NCI-H187 treated with DMSO at 0.1 percent for 48 hours (cell line): ENCODE measurements around the gene PROP1.
A peak's percentile ranks its signal among the peaks of the same experiment; 100 is the strongest.
"Not testable (repeated sequence)": the region's sequence is repeated elsewhere in the genome, so short reads cannot be mapped to it uniquely, and the experiment has no call there.

Experiments used
- DNase-seq: peaks from one replicate; lab custom pipeline; 2025; lab: John Stamatoyannopoulos, UW

Gene PROP1

DNA sequence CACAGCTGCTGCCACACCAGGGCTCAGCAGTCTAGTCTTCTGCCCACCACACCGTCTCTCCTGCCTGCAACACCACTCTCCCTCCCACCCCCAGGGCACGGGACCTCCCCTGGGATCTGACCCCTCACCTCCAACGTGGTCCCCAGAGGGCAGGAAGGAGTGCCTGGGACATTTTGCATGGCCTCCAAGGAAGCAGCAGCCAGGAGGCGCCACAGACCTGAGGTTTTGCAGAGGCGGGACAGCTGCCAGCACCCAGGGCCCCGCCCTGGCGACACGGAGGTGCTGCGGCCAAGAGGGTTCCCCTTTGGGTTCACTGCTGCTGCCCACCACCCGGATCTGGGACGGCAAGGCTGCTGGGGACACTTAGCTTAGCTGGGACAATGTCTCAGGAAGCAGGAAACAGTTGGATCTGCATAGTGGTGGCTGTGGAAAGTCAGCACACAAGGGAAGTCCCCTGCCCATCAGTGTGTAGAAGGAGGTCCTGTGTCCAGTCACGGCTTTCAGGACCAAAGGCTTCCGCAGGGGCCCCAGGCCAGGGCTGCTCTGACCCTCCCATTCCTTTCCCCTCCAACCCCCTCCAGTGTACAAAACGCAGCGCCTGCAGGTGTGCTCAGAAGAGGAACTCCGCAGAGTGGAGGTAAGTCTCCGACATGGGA is 13.8 kb downstream of the PROP1 start:
- no peak for DNase-seq

DNA sequence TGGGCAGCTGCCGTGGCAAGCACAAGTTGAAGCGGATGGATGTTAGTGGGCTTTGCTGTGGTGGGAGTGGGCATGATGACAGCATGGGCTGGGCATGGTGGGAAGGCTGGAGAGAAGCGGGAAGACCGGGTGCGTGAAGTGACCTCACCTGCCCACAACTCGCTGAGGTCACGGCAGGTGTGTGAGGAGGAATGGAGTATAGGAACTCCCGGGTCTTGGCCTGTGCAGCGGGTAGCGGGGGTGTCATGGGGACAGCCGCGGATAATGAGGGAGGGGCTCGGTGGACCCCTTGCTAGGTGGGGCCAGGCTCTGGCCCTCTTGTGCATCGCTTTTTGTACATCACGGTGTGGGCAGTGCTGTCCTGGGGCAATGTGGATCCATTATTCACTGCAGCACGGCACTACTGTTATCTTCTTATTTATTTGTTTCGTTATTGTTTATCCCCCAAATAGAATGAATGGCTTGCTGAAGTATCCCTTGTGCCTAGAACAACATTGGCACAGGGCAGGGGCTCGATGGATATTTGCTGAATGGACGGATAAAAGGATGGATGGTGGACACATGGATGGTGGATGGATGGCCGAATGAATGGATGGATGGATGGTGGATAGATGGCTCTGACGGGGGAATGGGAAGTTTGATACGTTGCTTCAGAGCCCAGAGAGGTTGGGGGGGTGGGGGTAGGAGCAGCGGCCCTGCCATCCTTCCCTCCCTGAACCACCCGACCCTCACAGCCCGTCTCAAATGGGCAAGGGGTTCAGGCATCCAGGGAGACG is 14.6 kb downstream of the PROP1 start:
- no peak for DNase-seq

- DNase-seq: no peak
Measured at GRCh38 chr5:177980743-177981151, 15.3 kb downstream of the PROP1 start.

DNA sequence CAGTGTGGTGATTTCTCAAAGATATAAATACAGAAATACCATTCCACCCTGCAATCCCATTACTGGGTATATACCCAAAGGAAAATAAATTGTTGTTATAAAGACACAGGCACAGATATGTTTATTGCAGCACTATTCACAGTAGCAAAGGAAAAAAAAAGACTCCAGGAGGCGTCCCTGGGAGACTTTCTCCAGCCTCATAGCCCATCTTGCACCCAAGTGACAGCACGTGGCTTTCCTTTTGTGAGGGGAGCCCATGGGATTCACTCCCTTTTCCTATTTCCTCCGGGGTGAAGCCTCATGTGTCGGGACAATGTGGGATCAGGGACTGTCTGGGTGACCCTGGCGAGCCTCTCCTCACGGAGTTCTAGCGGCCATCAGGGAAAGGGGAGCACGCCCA is 18.4 kb downstream of the PROP1 start:
- DNase-seq: not testable (repeated sequence)

- DNase-seq: no peak
Measured at GRCh38 chr5:177973066-177973635, 22.9 kb downstream of the PROP1 start.

DNA sequence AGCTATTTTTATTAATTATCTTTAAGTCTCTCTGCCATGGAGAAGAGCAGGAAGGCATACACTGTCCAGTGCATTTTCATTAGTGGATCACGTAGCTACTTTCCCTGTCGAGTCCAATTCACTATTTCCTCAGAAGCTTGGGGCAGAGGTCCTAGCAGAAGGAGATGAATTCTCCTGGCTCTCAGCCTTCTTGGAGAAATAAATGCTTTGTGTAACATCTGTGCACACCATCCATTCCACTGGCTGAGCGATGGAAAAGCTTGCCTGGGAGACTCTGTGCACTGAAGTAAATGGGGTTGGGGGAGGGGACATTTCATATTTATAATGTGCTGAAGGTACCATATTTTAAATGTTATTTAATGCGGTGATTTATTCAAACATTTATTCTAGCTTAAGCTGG is 23.4 kb downstream of the PROP1 start:
- no peak for DNase-seq

- DNase-seq: not testable (repeated sequence)
Measured at GRCh38 chr5:177972014-177972413, 24.0 kb downstream of the PROP1 start.

GRCh38 chr5:177968661-177969211 is 27.3 kb downstream of the PROP1 start:
- no peak for DNase-seq

DNA sequence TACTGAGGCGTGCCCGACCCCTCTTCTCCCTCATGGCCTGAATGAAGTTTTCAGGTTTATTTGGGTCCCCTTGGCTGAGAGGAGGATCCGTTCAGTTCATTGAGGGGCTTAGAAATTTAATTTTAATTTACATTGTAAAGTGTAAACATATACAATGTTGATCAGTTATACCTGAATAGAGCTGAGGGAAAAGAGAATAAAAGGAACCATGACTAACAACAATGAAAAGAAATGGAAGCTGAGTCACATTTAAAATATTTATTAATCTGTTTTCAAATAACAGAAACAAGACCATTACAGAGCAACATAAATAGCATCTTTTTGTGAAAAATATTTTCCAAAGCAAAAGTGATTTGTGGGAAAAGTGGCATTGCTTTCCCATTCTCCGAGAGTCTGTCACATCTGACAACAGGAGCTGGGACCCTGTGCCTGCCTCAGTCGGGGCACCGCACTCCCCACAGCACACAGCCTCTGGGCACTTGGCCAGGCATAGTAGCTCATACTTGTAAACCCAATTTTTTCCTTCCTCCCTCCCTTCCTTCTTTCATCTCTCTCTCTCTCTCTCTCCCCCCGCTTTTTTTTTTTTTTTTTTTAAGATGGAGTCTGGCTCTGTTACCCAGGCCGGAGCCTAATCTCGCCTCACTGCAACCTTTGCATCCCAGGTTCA is 28.7 kb downstream of the PROP1 start:
- DNase-seq: no peak

DNA sequence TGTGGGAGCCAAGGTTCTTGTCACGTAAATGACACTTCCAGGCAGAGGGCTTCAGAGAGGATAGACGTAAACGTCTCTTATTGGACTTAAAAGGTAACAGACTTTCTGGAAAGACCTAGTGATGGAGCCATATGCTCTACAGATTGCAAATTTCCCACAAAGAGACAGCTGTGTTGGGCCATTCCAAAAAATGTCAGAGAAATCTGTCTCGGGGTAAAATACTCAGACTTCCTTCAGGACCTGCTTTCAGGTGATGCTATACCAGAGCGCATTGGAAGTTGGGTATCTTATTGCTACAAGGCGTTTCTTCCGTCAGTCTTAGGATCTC is 29.2 kb downstream of the PROP1 start:
- no peak for DNase-seq

DNA sequence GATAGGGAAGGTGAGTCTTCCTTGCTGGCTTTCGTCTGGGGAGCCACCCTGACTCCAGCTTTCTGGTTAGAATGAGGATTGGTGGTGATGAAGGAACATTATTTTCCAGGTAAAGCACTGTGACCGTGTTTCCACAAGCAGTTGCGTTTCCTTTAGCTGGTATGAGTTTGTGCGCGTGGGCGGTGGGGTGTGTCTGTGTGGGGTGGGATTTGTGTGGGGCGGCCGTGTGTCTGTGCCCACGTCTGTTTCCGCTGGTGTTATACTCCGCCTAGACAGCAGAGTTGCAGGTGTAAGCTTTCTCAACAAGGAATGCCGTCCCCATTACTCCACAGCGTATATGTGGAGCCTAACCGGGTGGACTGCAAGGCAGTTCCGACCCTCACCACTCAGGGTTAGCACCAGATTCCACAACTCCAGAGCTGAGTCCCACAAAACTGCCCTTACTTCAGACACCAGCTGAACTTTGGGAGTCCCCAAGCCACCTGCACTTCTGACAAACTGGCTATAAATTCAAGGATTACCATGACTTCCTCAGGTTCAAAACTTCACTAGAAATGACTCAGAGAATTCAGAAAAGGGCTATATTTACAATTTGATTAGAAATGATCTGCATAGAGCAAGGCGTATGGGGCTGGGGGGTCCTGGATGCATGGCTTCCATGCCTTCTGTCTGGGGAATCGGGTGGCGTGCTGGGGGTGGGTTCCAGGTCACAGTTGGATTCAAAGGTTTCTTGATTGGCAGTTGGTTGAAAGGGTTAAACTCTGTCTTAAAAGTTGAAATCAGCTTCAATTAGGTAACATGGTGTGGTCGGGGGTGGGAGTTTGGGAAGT is 29.8 kb downstream of the PROP1 start:
- no peak for DNase-seq

DNA sequence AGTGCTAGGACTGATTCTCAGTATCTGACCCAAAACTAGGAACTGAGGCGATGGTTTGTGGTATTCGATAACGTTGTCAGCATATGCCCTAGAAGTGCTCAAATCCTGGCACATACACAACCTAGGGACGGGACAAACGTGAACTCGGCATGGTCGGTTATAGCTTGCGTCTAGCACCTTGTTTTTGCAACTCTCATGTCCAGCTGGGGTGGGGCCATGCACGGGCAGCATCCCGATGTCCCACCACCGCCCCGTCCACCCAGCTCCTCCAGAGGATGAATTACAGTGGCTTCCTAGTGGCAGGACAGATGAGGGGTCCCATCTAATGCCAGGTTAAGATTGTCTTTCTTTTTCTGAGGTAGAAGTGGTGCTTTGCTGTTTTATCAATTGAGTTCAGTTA is 31.6 kb downstream of the PROP1 start:
- no peak for DNase-seq

DNA sequence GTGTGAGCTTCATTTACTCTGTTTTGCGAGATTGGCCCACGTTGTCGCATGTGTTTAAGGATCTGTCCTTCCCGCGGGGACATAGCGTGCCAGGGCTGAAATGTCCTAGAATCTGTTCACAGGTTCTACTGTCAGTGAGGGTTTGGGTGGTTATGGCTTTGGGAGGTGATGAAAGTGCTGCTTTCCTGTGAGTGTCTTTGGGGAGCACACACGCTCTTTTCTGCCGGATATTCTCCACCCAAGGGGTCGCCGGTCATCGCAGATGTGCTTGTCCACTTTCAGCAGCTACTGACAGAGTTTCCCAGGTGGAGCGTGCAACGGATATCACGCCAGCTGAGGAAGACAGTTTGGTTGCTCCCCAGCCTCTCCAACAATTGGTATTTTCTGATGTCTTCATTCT is 32.1 kb downstream of the PROP1 start:
- DNase-seq: no peak

DNA sequence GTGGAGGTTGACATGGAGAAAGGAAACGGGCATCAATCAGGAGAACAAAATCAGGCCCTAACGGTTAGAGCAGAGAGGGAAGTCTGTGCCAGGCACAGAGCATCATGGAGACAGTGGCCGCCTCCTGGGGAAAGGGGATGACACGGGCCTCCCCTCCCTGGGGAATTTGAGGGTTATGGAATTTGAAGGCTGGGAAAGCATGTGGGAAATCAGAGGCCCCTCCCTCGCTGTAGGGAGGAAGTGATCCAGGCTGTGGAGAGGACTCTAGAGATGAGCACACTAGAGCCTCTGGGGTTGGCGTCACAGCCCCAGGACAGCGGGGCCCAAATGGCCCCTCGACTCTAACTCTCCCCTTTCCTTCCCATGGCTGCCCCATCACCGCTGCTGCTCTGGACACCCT is 36.7 kb downstream of the PROP1 start:
- no peak for DNase-seq

GRCh38 chr5:177958696-177959095 is 37.3 kb downstream of the PROP1 start:
- DNase-seq: no peak

GRCh38 chr5:177957241-177957640 is 38.8 kb downstream of the PROP1 start:
- DNase-seq: peak; percentile 91

GRCh38 chr5:177953101-177953500 is 42.9 kb downstream of the PROP1 start:
- not testable (repeated sequence) for DNase-seq

- DNase-seq: not testable (repeated sequence)
Measured at GRCh38 chr5:177949656-177950055, 46.4 kb downstream of the PROP1 start.

GRCh38 chr5:177949065-177949464 is 47.0 kb downstream of the PROP1 start:
- DNase-seq: not testable (repeated sequence)

GRCh38 chr5:177947912-177948311 is 48.1 kb downstream of the PROP1 start:
- DNase-seq: not testable (repeated sequence)

DNA sequence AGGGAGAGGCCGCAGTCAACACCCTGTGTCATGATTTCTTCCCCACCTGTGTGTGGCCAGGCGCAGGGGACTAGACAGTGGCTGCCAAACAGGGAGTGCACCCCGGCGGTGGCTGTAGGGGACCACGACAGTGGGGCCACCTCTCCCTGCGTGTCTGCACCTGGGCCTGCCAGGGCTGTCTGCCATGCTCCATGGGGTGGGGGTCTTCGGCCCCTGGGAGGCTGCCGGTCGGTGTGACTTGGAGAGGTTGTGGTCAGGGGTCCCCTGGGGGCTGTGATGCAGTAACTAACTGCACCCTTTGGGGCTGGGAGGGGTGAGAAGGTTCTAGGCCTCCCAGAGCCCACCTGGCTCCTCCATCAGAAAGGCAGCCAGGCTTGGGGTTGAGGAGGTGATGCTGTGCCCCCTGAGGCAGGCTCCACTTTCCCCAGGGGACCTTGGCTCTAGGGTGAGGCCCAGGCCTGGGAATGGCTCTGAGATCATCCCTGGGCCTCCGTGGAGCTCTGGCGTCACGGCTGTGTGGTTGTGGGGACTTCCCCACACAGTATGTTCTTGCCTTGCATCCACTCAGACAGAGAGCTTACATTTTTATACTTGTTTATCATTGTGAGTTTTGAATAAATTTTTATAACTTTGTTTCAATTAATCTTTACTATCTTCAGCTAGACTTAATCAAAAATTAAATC is 50.3 kb downstream of the PROP1 start:
- not testable (repeated sequence) for DNase-seq
